GM20000 (cell line): ENCODE results near the gene SDHAF1.
A peak's percentile ranks its signal among the peaks of the same experiment; 100 is the strongest.
"Not testable (repeated sequence)": the region's sequence is repeated elsewhere in the genome, so short reads cannot be mapped to it uniquely, and the experiment has no call there.

ENCODE experiments used
- DNase-seq: peaks from one replicate; pipeline ENCODE4 v3.0.0; 2012; ENCODE audit warnings: low spot score
- TF ChIP-seq, protein P1 (sequence below): IDR thresholded peaks from 2 replicates; pipeline ENCODE4 v1.5.1; 2012; ENCODE audit warnings: mild to moderate bottlenecking, control low read depth; ENCODE audit errors: extremely low read depth, missing control alignments

Gene SDHAF1

DNA sequence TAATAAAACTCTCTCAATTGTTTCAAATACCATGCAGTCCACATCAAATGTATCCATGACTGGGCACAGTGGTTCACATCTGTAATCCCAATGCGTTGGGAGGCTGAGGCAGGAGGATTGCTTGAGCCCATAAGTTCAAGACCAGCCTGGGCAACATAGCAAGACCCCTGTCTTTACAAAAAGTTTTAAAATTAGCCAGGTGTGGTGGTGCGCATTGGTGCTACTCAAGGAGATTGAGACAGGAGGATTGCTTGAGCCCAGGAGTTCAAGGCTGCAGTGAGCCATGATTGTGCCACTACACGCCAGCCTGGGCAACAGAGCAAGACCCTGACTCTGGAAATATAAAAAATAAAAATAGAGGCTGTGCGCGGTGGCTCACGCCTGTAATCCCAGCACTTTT, 32.7 kb downstream of the SDHAF1 start:
- TF ChIP-seq, protein P1, sequence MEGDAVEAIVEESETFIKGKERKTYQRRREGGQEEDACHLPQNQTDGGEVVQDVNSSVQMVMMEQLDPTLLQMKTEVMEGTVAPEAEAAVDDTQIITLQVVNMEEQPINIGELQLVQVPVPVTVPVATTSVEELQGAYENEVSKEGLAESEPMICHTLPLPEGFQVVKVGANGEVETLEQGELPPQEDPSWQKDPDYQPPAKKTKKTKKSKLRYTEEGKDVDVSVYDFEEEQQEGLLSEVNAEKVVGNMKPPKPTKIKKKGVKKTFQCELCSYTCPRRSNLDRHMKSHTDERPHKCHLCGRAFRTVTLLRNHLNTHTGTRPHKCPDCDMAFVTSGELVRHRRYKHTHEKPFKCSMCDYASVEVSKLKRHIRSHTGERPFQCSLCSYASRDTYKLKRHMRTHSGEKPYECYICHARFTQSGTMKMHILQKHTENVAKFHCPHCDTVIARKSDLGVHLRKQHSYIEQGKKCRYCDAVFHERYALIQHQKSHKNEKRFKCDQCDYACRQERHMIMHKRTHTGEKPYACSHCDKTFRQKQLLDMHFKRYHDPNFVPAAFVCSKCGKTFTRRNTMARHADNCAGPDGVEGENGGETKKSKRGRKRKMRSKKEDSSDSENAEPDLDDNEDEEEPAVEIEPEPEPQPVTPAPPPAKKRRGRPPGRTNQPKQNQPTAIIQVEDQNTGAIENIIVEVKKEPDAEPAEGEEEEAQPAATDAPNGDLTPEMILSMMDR, result no peak
- DNase-seq, result no peak

DNA sequence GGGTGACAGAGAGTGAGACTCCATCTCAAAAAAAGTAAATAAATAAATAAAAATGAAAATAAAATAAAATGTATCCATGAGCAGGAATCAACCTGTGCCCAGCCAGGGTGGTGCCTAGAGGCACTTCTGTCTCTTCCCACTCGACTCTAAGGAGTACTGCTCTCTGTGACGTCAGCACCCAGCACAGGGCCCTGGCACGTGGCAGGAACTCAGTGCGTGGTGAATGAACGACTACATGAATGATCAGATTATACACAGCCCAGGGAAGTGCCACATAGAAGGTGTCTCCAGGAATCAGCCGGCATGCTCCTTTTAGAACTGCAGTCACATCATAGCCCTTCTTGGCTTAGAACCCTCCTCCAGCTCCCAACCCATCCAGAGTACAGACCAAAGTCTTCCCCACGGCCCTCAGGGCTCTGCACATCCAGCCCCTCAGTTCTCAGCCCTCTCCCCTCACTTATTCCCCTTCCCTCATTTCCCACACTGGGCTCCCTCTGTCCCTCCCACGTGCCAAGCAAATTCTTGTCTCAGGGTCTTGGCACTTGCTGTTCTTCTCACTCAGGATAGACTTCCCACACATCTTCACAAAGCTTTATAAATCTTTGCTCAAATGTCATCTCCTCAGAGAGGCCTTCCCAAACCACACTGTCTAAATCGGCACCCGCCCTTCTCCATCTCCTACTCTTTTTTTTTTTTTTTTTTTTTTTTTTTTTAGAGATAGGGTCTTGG, 33.5 kb downstream of the SDHAF1 start:
- DNase-seq, result no peak
- TF ChIP-seq, protein P1, result no peak

DNA sequence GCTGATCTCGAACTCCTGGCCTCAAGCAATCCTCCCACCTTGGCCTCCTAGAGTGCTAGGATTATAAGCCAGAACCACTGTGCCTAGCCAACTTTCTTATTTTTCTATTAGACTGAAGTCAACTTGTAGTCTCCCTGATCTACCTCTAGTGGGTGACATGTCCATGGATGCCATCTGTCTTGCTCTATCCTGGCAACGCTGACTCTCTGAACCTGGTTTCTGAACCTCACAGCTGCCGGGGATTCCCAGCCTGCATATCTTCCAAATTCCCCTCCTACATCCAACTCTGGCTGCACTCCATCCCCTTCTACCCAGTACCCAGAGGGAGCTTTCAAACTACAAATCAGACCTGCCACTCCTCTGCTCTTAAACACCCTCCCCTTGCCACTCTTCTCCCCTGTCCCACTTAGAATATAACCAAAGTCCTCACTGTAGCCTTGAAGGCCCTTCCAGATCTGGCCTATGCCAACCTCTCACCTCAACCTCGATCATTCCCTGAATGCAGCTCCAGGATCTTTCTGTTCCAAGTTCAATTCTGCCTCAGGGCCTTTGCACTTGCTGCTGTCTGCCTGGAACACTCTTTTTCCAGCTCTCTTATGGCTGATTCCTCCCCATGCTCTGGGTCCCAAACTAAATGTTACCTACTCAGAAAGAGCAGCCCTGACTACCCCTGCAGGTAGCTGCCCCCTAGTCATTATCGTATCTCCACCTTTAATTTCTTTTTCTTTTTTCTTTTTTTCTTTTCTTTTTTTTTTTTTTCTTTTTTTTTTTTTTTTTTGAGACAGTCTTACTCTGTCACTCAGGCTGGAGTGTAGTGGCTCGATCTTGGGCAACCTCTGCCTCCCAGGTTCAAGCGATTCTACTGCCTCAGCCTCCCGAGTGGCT, 35.5 kb downstream of the SDHAF1 start:
- TF ChIP-seq, protein P1, result no peak

DNA sequence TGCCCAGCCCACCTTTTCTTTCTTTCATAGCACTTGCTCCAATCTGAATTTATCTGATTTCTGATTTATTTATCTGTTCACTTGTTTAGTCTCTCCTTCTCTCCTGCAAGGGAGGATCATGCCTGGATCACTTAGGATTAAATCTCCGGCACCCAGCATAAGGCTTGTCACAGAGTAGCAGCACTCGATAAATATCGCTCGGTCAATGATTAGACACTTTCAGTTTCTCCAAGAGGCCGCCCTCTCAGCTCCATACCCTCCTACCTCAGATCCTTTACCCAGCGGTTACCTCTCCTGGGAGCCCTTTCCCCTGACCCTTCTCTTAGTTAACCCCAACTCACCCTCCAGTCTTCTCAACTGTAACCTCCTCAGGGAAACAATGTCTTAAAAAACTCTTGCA, 36.3 kb downstream of the SDHAF1 start:
- TF ChIP-seq, protein P1, result no peak
- no peak for DNase-seq

More for the DNA sequence above, 35.5 kb downstream of the SDHAF1 start:
- DNase-seq, result no peak

DNA sequence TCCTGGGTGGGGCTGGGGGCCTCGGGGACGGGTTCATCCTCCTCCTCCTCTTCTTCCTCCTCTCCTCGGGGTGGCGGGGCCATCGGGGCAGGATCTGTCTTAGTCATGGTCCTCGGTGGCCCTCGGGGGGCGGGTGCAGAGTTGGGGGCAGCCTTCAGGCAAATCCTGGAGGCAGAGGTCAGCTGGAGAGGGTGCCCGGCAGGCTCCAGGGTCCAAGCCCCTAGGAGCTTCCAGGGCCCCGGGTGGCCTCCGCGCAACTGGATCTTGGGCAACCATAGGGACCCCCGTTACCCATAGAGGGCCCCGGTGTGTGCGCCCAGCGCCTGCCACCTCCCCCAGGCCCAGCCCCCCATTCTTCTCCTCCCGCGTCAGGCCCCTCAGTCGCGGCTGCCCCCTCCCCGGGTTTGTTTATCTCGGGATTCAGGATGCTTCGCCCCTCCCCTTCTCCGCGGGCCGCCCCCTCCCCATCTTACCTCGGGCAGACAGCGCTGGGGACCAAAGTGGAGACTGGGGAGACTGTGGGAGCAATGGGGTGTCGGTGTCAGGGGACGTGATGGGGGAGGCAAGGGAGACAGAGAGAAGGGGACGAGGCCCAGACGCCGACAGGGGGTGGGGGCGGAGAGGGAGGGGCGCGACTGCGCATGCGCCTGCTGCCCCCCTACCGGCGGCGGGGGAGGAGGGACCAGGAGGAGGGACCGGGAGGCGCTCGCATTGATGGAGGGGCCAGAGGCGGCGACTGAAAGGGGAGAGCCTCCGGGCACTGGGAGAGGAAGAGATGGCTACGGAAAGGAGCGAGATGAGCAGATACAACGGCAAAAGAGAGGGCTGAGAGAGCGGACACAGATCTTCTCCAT, 37.5 kb downstream of the SDHAF1 start, which contains the start of gene CLIP3:
TSS of gene CLIP3 (minus strand) at position 623 of the 854 bp plus-strand sequence. CDS start at position 107, 516 bp downstream.
- TF ChIP-seq, protein P1, result no peak
- DNase-seq, result peak; percentile 92

DNA sequence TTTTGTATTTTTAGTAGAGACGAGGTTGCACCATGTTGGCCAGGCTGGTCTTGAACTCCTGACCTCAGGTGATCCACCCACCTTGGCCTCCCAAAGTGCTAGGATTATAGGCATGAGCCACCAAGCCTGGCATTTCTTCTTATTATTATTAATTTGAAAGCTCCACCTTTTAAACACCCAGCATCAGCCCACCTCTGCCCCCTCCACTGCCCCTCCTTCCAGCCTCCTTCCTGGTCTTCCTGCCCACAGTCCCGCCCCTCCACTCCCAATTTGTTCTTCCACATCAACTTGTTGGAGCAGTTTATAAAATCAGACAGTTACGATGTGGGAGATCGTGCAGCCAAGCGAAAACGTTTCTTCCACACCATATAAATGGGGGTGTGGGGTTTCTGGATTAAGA, 45.5 kb downstream of the SDHAF1 start:
- TF ChIP-seq, protein P1, result no peak
- no peak for DNase-seq

DNA sequence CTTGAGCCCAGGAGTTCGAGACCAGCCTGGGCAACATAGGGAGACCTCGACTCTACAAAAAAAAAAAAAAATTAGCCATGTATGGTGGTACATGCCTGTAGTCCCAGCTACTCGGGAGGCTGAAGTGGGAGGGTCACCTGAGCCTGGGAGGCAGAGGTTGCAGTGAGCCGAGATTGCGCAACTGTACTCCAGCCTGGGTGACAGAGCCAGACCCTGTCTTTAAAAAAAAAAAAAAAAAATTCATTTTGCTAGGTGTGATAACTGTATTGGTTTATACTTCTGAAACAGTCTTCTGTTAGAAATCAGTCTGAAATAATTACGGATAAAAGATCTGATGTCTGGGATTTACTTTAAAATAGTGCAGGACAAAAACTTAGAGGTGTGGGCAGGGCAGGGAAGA, 46.1 kb downstream of the SDHAF1 start:
- DNase-seq, result not testable (repeated sequence)
